ENCODE results near the gene TRIM6.

TRIM6 gene

GRCh38 chr11:5611627-5612026 lies 15.2 kb downstream of the TRIM6 start:
- no peak for TF ChIP-seq CTCF (IDR thresholded peaks at IDR 0.05; ENCODE audit: low read depth, low read length)
- H3K36me3 ChIP-seq: no peaks in the 10 kb centered on the region
- no peak for DNase-seq

GRCh38 chr11:5618807-5619206 lies 22.4 kb downstream of the TRIM6 start:
- Histone ChIP-seq H3K36me3 (no peaks in the 10 kb centered on the region), H3K4me1 (no peaks in the 10 kb centered on the region), H3K4me3 (ENCODE audit: low read depth, low read length) (no peak overlapping the region), H3K27me3 (no peaks in the 10 kb centered on the region), H3K9me3 (no peaks in the 10 kb centered on the region)
- TF ChIP-seq CTCF (IDR thresholded peaks at IDR 0.05; ENCODE audit: low read depth, low read length): no peak
- DNase-seq: no peak

More at GRCh38 chr11:5611627-5612026, 15.2 kb downstream of the TRIM6 start:
- H3K4me3 ChIP-seq (ENCODE audit: low read depth, low read length): no peak overlapping the region
- H3K4me1 ChIP-seq: no peaks in the 10 kb centered on the region
- H3K9me3 ChIP-seq: no peaks in the 10 kb centered on the region
- no peaks in the 10 kb centered on the region for H3K27me3 ChIP-seq

- Histone ChIP-seq H3K36me3 (no peaks in the 10 kb centered on the region), H3K27me3 (no peaks in the 10 kb centered on the region), H3K4me3 (ENCODE audit: low read depth, low read length) (no peak overlapping the region), H3K4me1 (no peaks in the 10 kb centered on the region), H3K9me3 (no peaks in the 10 kb centered on the region)
- no peak for TF ChIP-seq CTCF (IDR thresholded peaks at IDR 0.05; ENCODE audit: low read depth, low read length)
- no peak for DNase-seq
Observed at GRCh38 chr11:5620651-5621521, 24.4 kb downstream of the TRIM6 start.

- Histone ChIP-seq H3K4me1 (no peaks in the 10 kb centered on the region), H3K4me3 (ENCODE audit: low read depth, low read length) (no peak overlapping the region), H3K36me3 (no peaks in the 10 kb centered on the region), H3K9me3 (no peaks in the 10 kb centered on the region), H3K27me3 (no peaks in the 10 kb centered on the region)
- no peak for TF ChIP-seq CTCF (IDR thresholded peaks at IDR 0.05; ENCODE audit: low read depth, low read length)
- DNase-seq: no peak
Observed at GRCh38 chr11:5621580-5621979, 25.1 kb downstream of the TRIM6 start.

GRCh38 chr11:5622802-5623201 lies 26.4 kb downstream of the TRIM6 start:
- no peak for TF ChIP-seq CTCF (IDR thresholded peaks at IDR 0.05; ENCODE audit: low read depth, low read length)
- no peak for DNase-seq
- Histone ChIP-seq H3K4me1 (no peaks in the 10 kb centered on the region), H3K36me3 (no peaks in the 10 kb centered on the region), H3K9me3 (no peaks in the 10 kb centered on the region), H3K27me3 (no peaks in the 10 kb centered on the region), H3K4me3 (ENCODE audit: low read depth, low read length) (no peak overlapping the region)

Measured in BE2C (cell line).